H1 (cell line): ENCODE measurements around the gene CAMSAP1. TPM values are rescaled to one million over a fixed set of nuclear protein-coding genes. Genes with fewer than 3 reads are reported as not detected.
"Not testable (repeated sequence)": the region's sequence is repeated elsewhere in the genome, so short reads cannot be mapped to it uniquely, and the experiment has no call there.

Experiments
- CTCF ChIA-PET: fragments of 300-600 bp; sonication (Branson Sonifier 250); formaldehyde crosslinking; loops from one replicate; lab custom pipeline; 2021; ENCODE audit not compliant: partially characterized antibody; lab: Charles Lee
- POLR2A ChIA-PET: fragments of 300-600 bp; sonication (Branson Sonifier 250); formaldehyde crosslinking; loops from one replicate; lab custom pipeline; 2021; ENCODE audit warnings: inconsistent platforms; ENCODE audit not compliant: partially characterized antibody; lab: Charles Lee
- DNase-seq, 2 experiments: peaks; one replicate each; pipeline versions ENCODE4 v3.0.0 to v3.0.0-alpha.2; 2010 to 2022; ENCODE audit warnings: low spot score in 2 of 2, low read depth in 1 of 2, mixed read lengths in 1 of 2
- FAIRE-seq: peaks from 2 replicates; lab custom pipeline; 2011; peaks lifted over from hg19 to GRCh38; lab: Jason Lieb, UNC
- H2AFZ ChIP-seq: 2 replicates; pipeline ENCODE4 v1.8.1; 2012; ENCODE audit warnings: low read length, inconsistent platforms
- H2AK5ac ChIP-seq: 2 replicates; pipeline ENCODE4 v1.6.1; 2013; ENCODE audit warnings: low read depth, low read length
- H2BK120ac ChIP-seq: replicated peaks from 2 replicates; pipeline ENCODE3; 2013; ENCODE audit warnings: low read depth, low read length, inconsistent platforms
- H2BK12ac ChIP-seq: 2 replicates; pipeline ENCODE4 v1.6.1; 2013; ENCODE audit warnings: low read depth, low read length
- H2BK15ac ChIP-seq: 2 replicates; pipeline ENCODE4 v1.6.1; 2013; ENCODE audit warnings: low read length
- H2BK20ac ChIP-seq: 2 replicates; pipeline ENCODE4 v1.6.1; 2013; ENCODE audit warnings: low read length
- H2BK5ac ChIP-seq: 2 replicates; pipeline ENCODE4 v1.6.1; 2013; ENCODE audit warnings: low read depth, low read length
- H3K14ac ChIP-seq: 2 replicates; pipeline ENCODE4 v1.6.1; 2013; ENCODE audit warnings: inconsistent platforms; ENCODE audit not compliant: insufficient read length
- H3K18ac ChIP-seq: 2 replicates; pipeline ENCODE4 v1.6.1; 2013; ENCODE audit warnings: low read length; ENCODE audit errors: extremely low read depth
- H3K23ac ChIP-seq: 2 replicates; pipeline ENCODE4 v1.6.1; 2013; ENCODE audit warnings: inconsistent platforms; ENCODE audit not compliant: insufficient read length
- H3K23me2 ChIP-seq: 2 replicates; pipeline ENCODE4 v1.6.1; 2013; ENCODE audit warnings: low read depth, low read length
- H3K27ac ChIP-seq: 2 replicates; pipeline ENCODE4 v1.6.1; 2011; ENCODE audit warnings: low read depth, low read length, inconsistent platforms
- H3K27me3 ChIP-seq, 4 experiments: replicated peaks in 1 of 4; 1 replicate in 1 of 4; 2 replicates in 3 of 4; pipeline versions ENCODE4 v1.6.1 to v1.8.1; 2011 to 2013; ENCODE audit warnings: low read length in 3 of 4, mild to moderate bottlenecking in 3 of 4, inconsistent platforms in 2 of 4, mixed read lengths in 2 of 4, moderate library complexity in 1 of 4; ENCODE audit not compliant: control insufficient read depth in 3 of 4, insufficient read depth in 3 of 4; ENCODE audit errors: extremely low read depth in 1 of 4
- H3K36me3 ChIP-seq, 4 experiments: 2 replicates each; pipeline versions ENCODE4 v1.6.1 to v1.8.1; 2011 to 2013; ENCODE audit warnings: mild to moderate bottlenecking in 4 of 4, low read length in 3 of 4, moderate library complexity in 2 of 4, control low read depth in 1 of 4, inconsistent platforms in 1 of 4; ENCODE audit not compliant: insufficient read depth in 4 of 4, control insufficient read depth in 2 of 4
- H3K4ac ChIP-seq: replicated peaks from 2 replicates; pipeline ENCODE3; 2013; ENCODE audit warnings: low read length, low read depth, mixed read lengths, inconsistent platforms; ENCODE audit not compliant: insufficient read length
- H3K4me1 ChIP-seq, 4 experiments: replicated peaks in 1 of 4; 1 replicate in 1 of 4; 2 replicates in 3 of 4; pipeline versions ENCODE4 v1.6.1 to v1.8.1; 2011 to 2013; ENCODE audit warnings: low read length in 3 of 4, inconsistent platforms in 2 of 4, mixed read lengths in 1 of 4; ENCODE audit not compliant: insufficient read depth in 4 of 4, control insufficient read depth in 3 of 4
- H3K4me2 ChIP-seq, 2 experiments: 2 replicates each; pipeline versions ENCODE4 v1.6.1 to v1.8.1; 2011 to 2013; ENCODE audit warnings: low read depth in 2 of 2, low read length in 2 of 2, control low read depth in 1 of 2, inconsistent platforms in 1 of 2, mild to moderate bottlenecking in 1 of 2; ENCODE audit not compliant: insufficient read depth in 1 of 2
- H3K4me3 ChIP-seq, 4 experiments: fragments of 200-600, 300-600 bp in 1 of 4; sonication (generic), shearing (Covaris generic), sonication (Bioruptor Twin) in 1 of 4; 2 replicates each; pipeline versions ENCODE4 v1.5.1 to v1.8.1; 2011 to 2016; ENCODE audit warnings: low read length in 4 of 4, low read depth in 3 of 4, control low read depth in 2 of 4, inconsistent platforms in 2 of 4, mild to moderate bottlenecking in 2 of 4, mixed read lengths in 1 of 4, moderate library complexity in 1 of 4; ENCODE audit not compliant: insufficient read depth in 2 of 4; ENCODE audit errors: extremely low read depth in 1 of 4
- H3K56ac ChIP-seq: replicated peaks from 2 replicates; pipeline ENCODE3; 2013; ENCODE audit warnings: low read depth, mild to moderate bottlenecking, mixed read lengths, low read length, inconsistent platforms; ENCODE audit not compliant: insufficient read length
- H3K79me1 ChIP-seq: 2 replicates; pipeline ENCODE4 v1.6.1; 2013; ENCODE audit warnings: low read depth, low read length, control low read depth
- H3K79me2 ChIP-seq, 2 experiments: 2 replicates each; pipeline versions ENCODE4 v1.6.1 to v1.8.1; 2012 to 2013; ENCODE audit warnings: low read length in 2 of 2, mild to moderate bottlenecking in 2 of 2, inconsistent platforms in 1 of 2; ENCODE audit not compliant: insufficient read depth in 2 of 2, control insufficient read depth in 1 of 2
- H3K9ac ChIP-seq, 4 experiments: replicated peaks in 1 of 4; 1 replicate in 1 of 4; 2 replicates in 3 of 4; pipeline versions ENCODE4 v1.6.1 to v1.8.1; 2011 to 2013; ENCODE audit warnings: low read depth in 3 of 4, low read length in 3 of 4, control low read depth in 2 of 4, mild to moderate bottlenecking in 2 of 4, moderate library complexity in 2 of 4, inconsistent platforms in 1 of 4; ENCODE audit errors: extremely low read depth in 1 of 4
- H3K9me3 ChIP-seq, 2 experiments: 2 replicates each; pipeline versions ENCODE4 v1.6.1 to v1.8.1; 2012 to 2013; ENCODE audit warnings: mild to moderate bottlenecking in 2 of 2, moderate library complexity in 2 of 2, control low read depth in 1 of 2, inconsistent platforms in 1 of 2, low read depth in 1 of 2, low read length in 1 of 2, mixed read lengths in 1 of 2; ENCODE audit not compliant: insufficient read depth in 2 of 2
- H4K20me1 ChIP-seq, 2 experiments: replicated peaks in 1 of 2; 2 replicates each; pipeline versions ENCODE3 to v1.8.1; 2011 to 2013; ENCODE audit warnings: inconsistent platforms in 2 of 2, low read length in 2 of 2, mild to moderate bottlenecking in 1 of 2; ENCODE audit not compliant: insufficient read depth in 2 of 2, control insufficient read depth in 1 of 2
- H4K5ac ChIP-seq: 2 replicates; pipeline ENCODE4 v1.6.1; 2013; ENCODE audit warnings: low read length, low read depth, mixed read lengths, inconsistent platforms; ENCODE audit not compliant: insufficient read length
- H4K8ac ChIP-seq: 2 replicates; pipeline ENCODE4 v1.8.0; 2013; ENCODE audit warnings: mild to moderate bottlenecking, moderate library complexity, low read length, inconsistent platforms; ENCODE audit not compliant: insufficient read depth; ENCODE audit errors: extremely low read depth
- H4K91ac ChIP-seq: replicated peaks from 2 replicates; pipeline ENCODE3; 2013; ENCODE audit warnings: low read length, mixed read lengths, inconsistent platforms; ENCODE audit not compliant: insufficient read length
- BCL11A ChIP-seq, 2 experiments: IDR thresholded peaks; one replicate each; pipeline ENCODE4 v1.6.1; 2011; ENCODE audit warnings: low read depth in 2 of 2, low read length in 2 of 2, mild to moderate bottlenecking in 2 of 2
- CEBPB ChIP-seq: IDR thresholded peaks from 2 replicates; pipeline ENCODE4 v1.6.1; 2012; ENCODE audit warnings: low read depth, low read length
- FOSL1 ChIP-seq: IDR thresholded peaks from 2 replicates; pipeline ENCODE4 v1.6.1; 2011; ENCODE audit warnings: mild to moderate bottlenecking, low read depth, low read length, moderate library complexity; ENCODE audit not compliant: insufficient read depth
- GTF2F1 ChIP-seq: IDR thresholded peaks from 2 replicates; pipeline ENCODE4 v1.6.1; 2012; ENCODE audit warnings: low read depth, low read length, improper control_type of control experiment, borderline replicate concordance
- MAFK ChIP-seq: IDR thresholded peaks from 2 replicates; pipeline ENCODE4 v1.6.1; 2012; ENCODE audit warnings: low read depth, mild to moderate bottlenecking, improper control_type of control experiment, low read length
- SP1 ChIP-seq: IDR thresholded peaks from 2 replicates; pipeline ENCODE4 v1.6.1; 2011; ENCODE audit warnings: low read depth, low read length
- TAF1 ChIP-seq: IDR thresholded peaks from 2 replicates; pipeline ENCODE4 v1.6.1; 2011; ENCODE audit warnings: mild to moderate bottlenecking, low read depth, low read length
- ZNF274 ChIP-seq: IDR thresholded peaks from 2 replicates; pipeline ENCODE4 v1.7.0; 2012; ENCODE audit warnings: low read length, borderline replicate concordance; ENCODE audit errors: extremely low read depth
- WGBS, 2 experiments: shearing (Covaris generic) in 1 of 2; methylation state at CpG; one replicate each; pipeline versions ENCODE4 v1.1.6 to v1.1.7; 2013 to 2015; ENCODE audit warnings: low lambda C conversion rate in 2 of 2, mixed read lengths in 2 of 2, inconsistent platforms in 1 of 2, low coverage in 1 of 2, missing lambda C conversion rate in 1 of 2; ENCODE audit not compliant: insufficient replicate concordance in 2 of 2, insufficient coverage in 1 of 2, insufficient read length in 1 of 2; ENCODE audit errors: extremely low coverage in 1 of 2, missing lambda C conversion rate in 1 of 2; 5-methylcytosine and 5-hydroxymethylcytosine counted together
- polyA plus RNA-seq, 7 experiments: library from polyadenylated mRNA; depleted of rRNA in 3 of 7; stranded (reverse) in 5 of 7; unstranded in 2 of 7; fragments of >200 nt in 5 of 7; fragments of 200-250 nt in 2 of 7; gene quantifications; 1 replicate in 5 of 7; 2 replicates in 1 of 7; 4 replicates in 1 of 7; pipeline versions ENCODE4 v1.2.1 to v1.2.3, GENCODE V29; 2011 to 2013; ENCODE audit warnings: missing spikeins in 2 of 7, mixed read lengths in 2 of 7
- total RNA-seq: library from RNA; stranded (reverse); fragmentation: NEBNext Ultra II Directional; extraction: Animal tissue kit (Norgen Biotek cat#: 25700); gene quantifications from 2 replicates; pipeline ENCODE4 v1.2.1, GENCODE V29; 2021

The CAMSAP1 gene
- total and polyA plus RNA-seq, 2 of the 8 experiments (the other 6 are each of a cell fraction or from before 2014, with no cell fraction given) = 13.4 to 44.0 TPM

GRCh38 chr9:135947582-135947981 lies 40.2 kb upstream of the CAMSAP1 start (continued):
- TF ChIP-seq MAFK (no peak), TAF1 (no peak), BCL11A (IDR thresholded peaks at IDR 0.05; ENCODE audit: low read depth in 2 of 2, low read length in 2 of 2) (no peak), FOSL1 (no peak), CEBPB (no peak), SP1 (no peak), GTF2F1 (no peak), ZNF274 (no peak)

- H3K56ac ChIP-seq, H4K91ac ChIP-seq, H3K79me1 ChIP-seq, H4K20me1 ChIP-seq, DNase-seq, H3K4me1 ChIP-seq, H3K79me2 ChIP-seq, H3K4ac ChIP-seq, H2AK5ac ChIP-seq, H2BK120ac ChIP-seq, H2AFZ ChIP-seq, H3K4me2 ChIP-seq, H3K27ac ChIP-seq, H2BK5ac ChIP-seq, H3K18ac ChIP-seq, FAIRE-seq, H3K27me3 ChIP-seq, H4K8ac ChIP-seq, H2BK15ac ChIP-seq, H3K23ac ChIP-seq, H3K23me2 ChIP-seq, H3K9ac ChIP-seq, POLR2A ChIA-PET, H4K5ac ChIP-seq, H3K9me3 ChIP-seq, H3K14ac ChIP-seq, H3K4me3 ChIP-seq, H2BK12ac ChIP-seq, H2BK20ac ChIP-seq: not testable (repeated sequence)
- H3K36me3 ChIP-seq = peaks cover 9 to 42% (median 27%) of the 10 kb centered on the region in 4 experiments; a peak in 6 of 8 replicates
- WGBS, 2 experiments = 93% methylated on average over 19 of the region's 19 CpGs; no CpG with 5 or more reads in 1 of the 2 experiments
- CTCF ChIA-PET = interaction anchor here (0.6 kb wide), 1 partner anchor 36 kb away, joined by 3 read pairs; no protein-coding TSS in a partner anchor
Observed at GRCh38 chr9:135947105-135947504, 39.8 kb upstream of the CAMSAP1 start.
